HL-60 (cell line): ENCODE measurements around the gene DYSF.

Source experiments
- DNase-seq, 2 experiments: peaks; one replicate each; pipeline ENCODE4 v3.0.0-alpha.2; 2010 to 2020; ENCODE audit warnings: low read depth in 1 of 2, low spot score in 1 of 2
- H3K27ac ChIP-seq: fragments of 250-450 bp; sonication (Bioruptor Pico); replicated peaks from 2 replicates; pipeline ENCODE4 v1.5.1; 2020; ENCODE audit warnings: mild to moderate bottlenecking, moderate library complexity
- H3K27me3 ChIP-seq: fragments of 250-450 bp; sonication (Bioruptor Pico); 2 replicates; pipeline ENCODE4 v1.5.1; 2021; ENCODE audit warnings: mild to moderate bottlenecking, moderate library complexity; ENCODE audit not compliant: insufficient read depth, poor library complexity, severe bottlenecking
- H3K4me3 ChIP-seq: replicated peaks from 2 replicates; pipeline ENCODE4 v1.5.1; 2011; ENCODE audit warnings: mild to moderate bottlenecking, control low read depth, low read length; ENCODE audit not compliant: insufficient read depth
- CTCF ChIP-seq: IDR thresholded peaks from one replicate; pipeline ENCODE4 v1.5.1; 2011; ENCODE audit warnings: low read length, control low read depth, inconsistent platforms; ENCODE audit not compliant: insufficient read depth
- GABPA ChIP-seq: IDR thresholded peaks from 2 replicates; pipeline ENCODE4 v1.6.1; 2012; ENCODE audit warnings: low read depth
- POLR2AphosphoS5 ChIP-seq: IDR thresholded peaks from 2 replicates; pipeline ENCODE4 v1.6.1; 2012; ENCODE audit warnings: low read depth
- REST ChIP-seq: IDR thresholded peaks from 2 replicates; pipeline ENCODE4 v1.6.1; 2012; ENCODE audit warnings: low read depth; ENCODE audit not compliant: insufficient replicate concordance
- SPI1 ChIP-seq: IDR thresholded peaks from 2 replicates; pipeline ENCODE4 v1.6.1; 2012; ENCODE audit warnings: low read depth, mild to moderate bottlenecking, borderline replicate concordance

Gene DYSF

GRCh38 chr2:71454221-71455010 is 1.1 kb downstream of the DYSF start:
- TF ChIP-seq SPI1, result no peak
- TF ChIP-seq REST, result no peak
- TF ChIP-seq CTCF, result no peak
- TF ChIP-seq POLR2AphosphoS5, result no peak
- TF ChIP-seq GABPA, result no peak
- Histone ChIP-seq H3K4me3 (peak overlapping the region; percentile 37), H3K27ac (peak overlapping the region; percentile 71), H3K27me3 (no peaks in the 10 kb centered on the region)
- no peak for DNase-seq

DNA sequence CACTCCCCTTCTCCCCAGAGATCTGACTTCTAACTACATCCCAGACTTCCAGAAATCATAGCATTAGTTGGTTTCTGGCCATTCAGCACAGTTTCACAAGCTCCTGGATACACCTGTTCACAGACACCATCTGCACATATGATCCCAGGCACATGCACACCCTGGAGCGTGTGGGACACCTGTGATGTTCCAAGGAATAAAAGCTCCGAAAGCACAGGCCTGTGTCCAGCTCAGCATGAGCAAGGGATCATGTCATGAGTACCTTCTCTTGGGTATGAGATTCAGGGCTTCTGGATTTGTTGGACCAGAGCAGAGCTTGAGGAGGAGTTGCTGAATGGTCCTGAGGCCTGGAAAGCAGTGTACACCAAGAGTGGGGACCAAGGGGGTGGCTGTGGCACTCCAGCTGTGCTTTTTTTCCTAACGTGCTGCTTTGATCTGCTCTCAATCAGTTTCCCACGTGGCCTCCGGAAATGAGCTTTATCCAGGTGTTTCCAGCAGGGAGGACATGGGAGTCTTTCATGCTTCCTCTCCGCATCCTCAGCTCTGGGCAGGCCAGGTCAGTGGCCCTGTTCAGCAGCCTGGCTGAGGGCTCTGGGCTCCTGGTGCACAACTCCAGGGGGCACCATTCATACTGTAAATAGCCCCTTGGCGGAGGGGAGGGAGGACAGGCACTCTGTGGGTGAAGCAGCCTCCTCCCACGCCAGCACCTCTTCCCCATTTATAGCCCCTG is 1.8 kb downstream of the DYSF start:
- peak overlapping the region; percentile 37 for H3K4me3 ChIP-seq
- DNase-seq, result peak in 1 of 2 experiments; percentile 34
- H3K27ac ChIP-seq, result peak overlapping the region; percentile 47
- TF ChIP-seq REST (no peak), GABPA (no peak), SPI1 (0 out of 2 replicates have a peak, but pooled peaks have one; percentile 45), POLR2AphosphoS5 (no peak)
- H3K27me3 ChIP-seq, result no peaks in the 10 kb centered on the region

- Histone ChIP-seq H3K27ac (peak overlapping the region; percentile 47), H3K27me3 (no peaks in the 10 kb centered on the region), H3K4me3 (no peak overlapping the region; the same call in 1 of the 2 replicates)
- TF ChIP-seq REST (no peak), POLR2AphosphoS5 (no peak), SPI1 (no peak), CTCF (no peak), GABPA (no peak)
- DNase-seq, result no peak
Observed at GRCh38 chr2:71455741-71456569, 2.6 kb downstream of the DYSF start.
